Measurements from ENCODE around the gene ZNF212.

DNA sequence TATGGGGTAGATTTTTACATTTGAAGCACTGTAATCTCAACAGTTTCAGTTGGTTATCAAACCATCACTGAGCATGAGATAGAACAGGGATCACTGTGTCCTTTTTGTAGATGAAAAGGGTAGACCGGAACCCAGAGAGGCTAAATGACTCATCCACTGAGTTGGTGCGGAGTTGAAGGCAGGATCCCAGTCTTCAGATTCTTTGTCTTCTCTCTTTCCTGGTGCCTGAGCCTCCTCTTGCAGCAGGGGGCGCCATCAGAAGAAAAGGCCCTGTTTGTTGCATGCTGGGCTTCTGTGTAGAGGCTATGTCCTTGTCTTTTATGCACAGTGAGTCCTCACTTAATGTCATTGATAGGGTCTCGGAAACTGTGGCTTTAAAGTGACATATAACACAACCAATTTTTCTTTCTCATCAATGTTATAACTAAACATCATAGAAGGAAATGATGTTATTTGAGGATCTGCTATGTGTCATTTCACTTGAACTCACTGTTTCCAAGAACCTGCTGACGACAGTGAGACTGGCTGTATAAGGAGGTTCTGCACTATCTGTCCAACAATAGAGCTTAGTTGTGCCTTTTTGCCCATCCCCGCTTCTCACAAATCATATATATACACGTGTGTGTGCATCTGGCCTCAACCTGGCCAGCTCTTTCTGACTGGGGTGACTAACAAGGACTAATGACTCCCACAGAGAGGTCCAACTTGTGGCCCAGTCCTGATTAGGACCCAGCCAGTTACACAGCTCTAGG lies 29.8 kb upstream of the ZNF212 start:
- TF ChIP-seq, protein P1, sequence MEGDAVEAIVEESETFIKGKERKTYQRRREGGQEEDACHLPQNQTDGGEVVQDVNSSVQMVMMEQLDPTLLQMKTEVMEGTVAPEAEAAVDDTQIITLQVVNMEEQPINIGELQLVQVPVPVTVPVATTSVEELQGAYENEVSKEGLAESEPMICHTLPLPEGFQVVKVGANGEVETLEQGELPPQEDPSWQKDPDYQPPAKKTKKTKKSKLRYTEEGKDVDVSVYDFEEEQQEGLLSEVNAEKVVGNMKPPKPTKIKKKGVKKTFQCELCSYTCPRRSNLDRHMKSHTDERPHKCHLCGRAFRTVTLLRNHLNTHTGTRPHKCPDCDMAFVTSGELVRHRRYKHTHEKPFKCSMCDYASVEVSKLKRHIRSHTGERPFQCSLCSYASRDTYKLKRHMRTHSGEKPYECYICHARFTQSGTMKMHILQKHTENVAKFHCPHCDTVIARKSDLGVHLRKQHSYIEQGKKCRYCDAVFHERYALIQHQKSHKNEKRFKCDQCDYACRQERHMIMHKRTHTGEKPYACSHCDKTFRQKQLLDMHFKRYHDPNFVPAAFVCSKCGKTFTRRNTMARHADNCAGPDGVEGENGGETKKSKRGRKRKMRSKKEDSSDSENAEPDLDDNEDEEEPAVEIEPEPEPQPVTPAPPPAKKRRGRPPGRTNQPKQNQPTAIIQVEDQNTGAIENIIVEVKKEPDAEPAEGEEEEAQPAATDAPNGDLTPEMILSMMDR (conservative IDR thresholded peaks at IDR 0.05; ENCODE audit: low read length): peak; percentile 91
- TF ChIP-seq EZH2phosphoT487 (IDR thresholded peaks at IDR 0.05; ENCODE audit: borderline replicate concordance): no peak

Data from Loucy (cell line).